AG09309 (cell line): ENCODE results near the gene LIM2.

ENCODE experiments used
- DNase-seq: peaks from one replicate; pipeline ENCODE4 v3.0.0-alpha.2; 2010; ENCODE audit warnings: low read depth
- H3K4me3 ChIP-seq: 2 replicates; pipeline ENCODE4 v1.5.1; 2011; ENCODE audit warnings: mild to moderate bottlenecking, low read depth, low read length, moderate library complexity; ENCODE audit not compliant: control insufficient read depth
- CTCF ChIP-seq: IDR thresholded peaks from 2 replicates; pipeline ENCODE4 v1.5.1; 2011; ENCODE audit warnings: mild to moderate bottlenecking, low read depth, low read length, inconsistent platforms; ENCODE audit not compliant: insufficient read depth, control insufficient read depth; ENCODE audit errors: missing control alignments

Gene LIM2

GRCh38 chr19:51377422-51377821 lies 10.4 kb downstream of the LIM2 start:
- DNase-seq, result no peak
- H3K4me3 ChIP-seq, result no peak overlapping the region
- TF ChIP-seq CTCF, result no peak

DNA sequence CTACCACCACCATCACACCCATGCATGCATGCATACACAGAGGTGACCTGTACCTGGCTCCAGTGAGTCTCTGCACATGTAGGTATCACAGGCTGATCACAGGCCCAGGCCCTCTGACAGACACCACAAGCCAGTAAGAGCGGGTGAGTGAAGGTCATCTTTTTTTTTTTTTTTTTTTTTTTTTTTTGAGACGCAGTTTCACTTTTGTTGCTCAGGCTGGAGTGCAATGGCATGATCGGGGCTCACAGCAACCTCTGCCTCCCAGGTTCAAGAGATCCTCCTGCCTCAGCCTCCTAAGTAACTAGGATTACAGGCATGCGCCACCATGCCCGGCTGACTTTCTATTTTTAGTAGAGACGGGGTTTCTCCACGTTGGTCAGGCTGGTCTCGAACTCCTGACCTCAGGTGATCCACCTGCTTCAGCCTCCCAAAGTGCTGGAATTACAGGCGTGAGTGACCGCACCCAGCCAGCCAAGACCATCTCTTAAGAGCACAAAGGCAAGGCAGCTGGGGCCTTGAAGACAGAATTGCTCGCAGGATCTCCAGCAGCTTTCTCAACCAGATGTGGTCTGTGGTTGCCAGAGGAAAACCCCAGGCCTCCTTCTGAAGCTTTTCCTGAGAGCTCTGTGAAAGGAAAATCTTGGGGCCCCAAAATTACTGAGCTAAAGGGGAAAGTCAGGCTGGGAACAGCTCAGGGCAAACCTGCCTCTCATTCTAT lies 12.1 kb downstream of the LIM2 start:
- DNase-seq, result no peak
- no peak overlapping the region for H3K4me3 ChIP-seq
- TF ChIP-seq CTCF, result no peak

DNA sequence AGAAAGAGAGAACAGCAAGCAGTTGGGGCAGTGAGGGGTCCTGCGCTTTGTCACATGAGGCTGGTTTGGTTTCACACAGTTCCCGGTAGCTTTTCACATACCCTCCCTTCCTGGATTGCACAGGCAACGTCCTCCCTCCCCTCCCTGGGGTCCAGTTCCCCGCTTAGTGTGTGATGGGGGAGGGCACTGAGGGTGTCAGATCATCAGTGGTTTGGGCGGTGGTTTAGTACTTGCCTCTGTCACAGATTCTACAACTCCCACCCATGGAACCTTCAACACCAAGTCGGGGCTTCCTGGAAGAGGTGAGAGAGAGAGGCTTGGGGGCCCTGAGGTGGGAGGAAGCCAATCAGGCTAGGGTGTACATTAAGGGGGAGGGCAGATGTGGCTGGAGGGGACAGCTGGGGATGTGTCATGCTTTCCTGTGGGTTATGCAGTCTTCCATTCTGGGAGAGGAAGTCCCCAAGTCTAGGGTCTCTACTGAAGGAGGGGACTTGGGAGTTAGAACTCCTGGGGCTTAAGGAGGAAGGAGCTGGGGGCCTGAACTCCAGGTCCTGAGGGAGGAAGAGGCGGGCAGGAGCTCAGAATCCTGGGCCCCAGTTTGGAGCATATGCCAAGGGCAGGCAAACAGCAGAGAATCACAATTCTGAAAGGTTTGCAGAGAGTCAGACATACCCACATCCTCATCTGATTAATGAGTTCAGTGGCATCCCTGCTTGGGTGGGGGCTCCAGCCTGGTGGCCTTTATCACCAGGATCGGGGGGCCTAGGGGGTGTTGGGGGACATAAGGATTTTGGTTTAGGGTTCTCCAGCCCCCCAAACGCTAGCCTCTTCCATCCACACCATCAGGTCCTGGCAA lies 14.9 kb downstream of the LIM2 start, which contains the start of gene NKG7:
NKG7 (minus strand) TSS at position 6 of the 856 bp plus-strand sequence. CDS start 119 bp downstream, outside the sequence.
- H3K4me3 ChIP-seq, result no peak within 1 kb of the TSS
- TF ChIP-seq CTCF, result no peak
- no peak for DNase-seq

DNA sequence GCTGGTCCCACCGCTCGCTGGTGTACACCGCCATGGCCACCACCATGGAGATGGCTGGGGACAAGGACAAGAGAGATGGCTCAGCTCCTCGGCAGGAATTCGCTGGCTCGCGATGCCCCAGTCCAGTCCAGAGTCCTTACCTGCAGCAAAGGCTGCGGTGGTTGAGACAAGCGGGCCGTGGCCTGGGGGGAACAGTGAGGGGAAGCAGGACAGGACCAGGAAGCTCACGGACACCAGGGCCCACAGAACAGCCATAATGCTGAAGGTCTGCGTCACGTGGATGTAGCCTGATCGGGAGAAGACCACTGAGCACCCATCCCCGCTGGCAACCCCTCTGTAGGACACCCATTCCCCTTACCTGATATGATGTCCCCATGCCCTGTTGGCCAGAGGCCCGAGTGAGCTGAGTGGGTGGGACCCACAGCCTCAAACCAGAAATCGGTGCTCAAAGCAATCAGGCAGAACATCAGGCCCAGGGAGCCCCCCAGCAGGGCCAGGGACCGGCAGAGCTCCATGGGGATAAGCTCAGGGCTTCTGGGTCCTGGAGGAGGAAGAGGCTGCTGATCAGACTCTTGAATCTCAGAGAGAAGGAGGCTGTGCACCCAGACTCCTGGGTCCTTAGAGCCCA lies 15.6 kb downstream of the LIM2 start:
- DNase-seq, result no peak
- no peak for TF ChIP-seq CTCF
- H3K4me3 ChIP-seq, result no peak overlapping the region

DNA sequence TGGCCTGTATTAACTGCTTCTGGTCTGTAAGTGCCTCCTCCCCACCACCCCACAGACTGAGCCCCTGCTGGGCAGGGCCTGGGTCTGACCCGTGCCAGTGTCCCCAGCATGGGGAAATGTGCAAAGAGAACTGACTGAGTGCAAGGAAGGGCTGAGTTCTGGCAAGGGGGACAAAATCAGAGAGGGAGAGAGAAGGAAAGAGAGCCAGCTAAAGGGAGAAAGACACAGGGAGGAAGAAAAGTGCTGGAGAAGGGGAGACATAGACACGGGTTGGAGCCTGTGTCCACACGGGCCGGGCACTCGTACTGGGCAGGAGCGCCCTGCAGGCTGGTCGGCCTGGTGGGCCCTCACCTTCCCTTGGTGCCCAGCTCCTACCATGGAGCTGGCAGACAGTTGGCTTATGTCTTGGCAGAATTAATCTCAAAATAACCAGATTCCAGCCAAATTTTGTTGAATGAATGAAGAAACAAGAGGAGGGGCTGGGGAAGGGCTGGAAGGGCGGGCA lies 16.5 kb downstream of the LIM2 start:
- no peak for DNase-seq
- no peak for TF ChIP-seq CTCF
- H3K4me3 ChIP-seq, result no peak overlapping the region

- DNase-seq, result no peak
- no peak for TF ChIP-seq CTCF
- no peak overlapping the region for H3K4me3 ChIP-seq
Observed at GRCh38 chr19:51370230-51370629, 17.5 kb downstream of the LIM2 start.
